Right ventricle myocardium superior (tissue), 1 donor: ENCODE results near the gene RGMB. TPM values are rescaled to one million over a fixed set of nuclear protein-coding genes. Genes with fewer than 3 reads are reported as not detected.

ENCODE experiments used
- ATAC-seq: fragments of 200-7000 bp; cut with Tn5 transposase; one replicate; pipeline ENCODE4 v1.9.1; 2020; ENCODE audit warnings: mild to moderate bottlenecking; ENCODE audit not compliant: poor library complexity
- DNase-seq: peaks from one replicate; pipeline ENCODE4 v3.0.0-alpha.2; 2020
- intact Hi-C: fragments of 100-400 bp; cut with DNase I; formaldehyde crosslinking; loops from one replicate; pipeline ENCODE4 v1.11.2; 2022
- total RNA-seq: library from RNA; stranded (reverse); fragmentation: NEBNext Ultra II Directional; extraction: Animal tissue kit (Norgen Biotek cat#: 25700); gene quantifications from one replicate; pipeline ENCODE4 v1.2.1, GENCODE V29; 2021
- donor health status: DM: no; HTN: yes; CAD: no; lungs with severe emphysema.

RGMB gene
- total RNA-seq, 1 donor from 2014 or later, result 11.3 TPM

DNA sequence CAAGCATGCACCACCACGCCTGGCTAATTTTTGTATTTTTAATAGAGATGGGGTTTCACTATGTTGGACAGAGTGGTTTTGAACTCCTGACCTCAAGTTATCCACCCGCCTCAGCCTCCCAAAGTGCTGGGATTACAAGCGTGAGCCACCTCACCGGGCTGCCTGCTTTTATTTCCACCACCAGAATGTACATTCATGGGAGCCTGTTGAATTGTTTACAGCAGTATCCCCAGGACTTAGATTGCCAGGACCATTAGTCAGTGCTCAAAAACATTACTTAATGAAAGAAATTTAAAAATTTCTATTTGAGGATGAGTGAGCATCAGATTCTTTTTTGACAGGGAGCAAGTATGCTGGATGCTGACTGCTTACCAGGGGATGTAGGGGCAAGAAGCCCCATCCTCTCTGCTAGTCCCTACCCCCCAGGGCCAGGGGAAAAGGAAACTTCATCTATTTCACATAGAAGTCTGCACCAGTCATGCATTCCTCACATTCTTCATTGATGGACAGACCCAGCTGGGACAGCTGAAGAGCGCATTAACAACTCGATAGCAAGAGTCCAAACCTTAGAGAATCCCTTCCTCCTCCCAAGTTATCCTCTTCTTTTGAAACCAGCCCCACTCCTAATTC, 10.3 kb upstream of the RGMB start:
- DNase-seq (no peak), ATAC-seq (no peak)
- intact Hi-C loops, result no loop called here

DNA sequence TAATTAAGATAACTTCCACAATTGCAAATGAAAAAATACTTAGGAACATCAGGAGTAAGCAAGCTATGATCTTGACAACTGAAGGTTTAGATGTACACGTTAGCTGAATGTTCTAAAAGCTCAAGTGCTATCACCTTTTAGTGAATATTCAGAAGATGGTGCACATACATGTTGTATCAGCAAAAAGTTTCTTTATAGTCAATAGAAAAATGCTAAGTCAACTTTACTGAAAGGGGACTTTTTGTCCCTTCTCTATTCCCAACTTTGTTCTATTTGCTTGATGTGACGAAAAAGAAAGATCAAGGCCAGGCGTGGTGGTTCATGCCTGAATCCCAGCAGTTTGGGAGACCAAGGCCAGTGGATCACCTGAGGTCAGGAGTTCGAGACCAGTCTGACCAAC, 7.6 kb upstream of the RGMB start:
- no peak for DNase-seq
- no peak for ATAC-seq
- intact Hi-C loops, result no loop called here

DNA sequence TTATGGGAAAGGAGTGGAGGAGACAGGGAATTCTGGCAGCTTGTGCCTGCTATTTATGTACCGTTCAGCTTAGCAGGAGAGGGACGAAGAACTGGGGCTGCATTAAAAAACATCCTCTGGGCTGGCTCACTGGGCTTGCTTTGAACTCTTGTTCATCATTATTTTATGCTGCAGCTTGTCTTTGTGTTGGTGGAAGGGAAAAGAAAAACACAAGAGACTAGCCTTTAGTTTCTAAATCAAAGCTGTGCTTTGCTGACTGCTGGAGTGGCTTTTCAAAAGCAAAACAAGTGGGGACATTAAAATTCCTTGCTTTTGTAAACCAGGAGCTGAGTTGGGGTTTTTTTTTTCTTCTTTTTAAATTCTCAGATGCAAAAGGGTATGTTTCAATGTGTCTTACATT, 5.9 kb upstream of the RGMB start:
- no peak for DNase-seq
- ATAC-seq, result no peak
- intact Hi-C loops, result no loop called here

DNA sequence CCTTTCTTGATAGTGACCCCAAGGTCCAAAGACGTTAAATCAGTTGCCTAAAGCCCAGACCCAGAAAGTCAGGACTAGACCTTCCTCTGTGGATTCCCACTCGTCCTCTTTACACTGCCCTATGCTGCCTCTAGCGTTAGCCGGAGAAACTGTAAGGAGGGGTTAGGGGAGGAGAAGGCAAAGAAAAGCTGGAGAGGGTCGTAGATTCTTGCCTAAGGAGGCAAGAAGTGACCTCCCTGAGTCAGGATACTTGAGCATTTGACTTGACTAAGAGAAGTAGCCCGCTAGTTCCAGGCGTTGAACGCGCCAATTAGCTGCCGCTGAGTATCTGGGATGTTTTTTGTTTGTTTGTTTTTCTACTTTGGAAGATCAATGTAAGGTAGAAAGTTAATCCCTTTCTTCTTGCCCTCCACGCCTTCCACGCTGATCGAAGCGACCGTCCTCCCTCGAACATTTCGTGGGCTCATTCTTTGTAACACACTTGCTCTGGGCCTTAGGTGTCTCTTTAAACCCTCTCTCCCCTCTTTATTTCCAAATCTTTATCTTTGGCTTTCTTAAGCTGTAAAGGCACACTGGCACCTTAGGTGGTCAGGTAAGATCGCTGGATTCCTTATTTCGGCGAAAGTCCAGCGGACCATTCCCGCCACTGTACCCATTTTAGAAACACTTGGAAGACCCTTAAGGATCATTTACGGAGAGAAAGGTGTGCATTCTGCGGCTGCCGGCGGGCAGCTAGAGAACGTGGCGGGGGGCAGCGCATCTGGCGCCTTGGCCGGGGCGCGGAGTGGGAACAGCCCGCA, 5.1 kb upstream of the RGMB start:
- ATAC-seq (peak; percentile 54), DNase-seq (no peak)
- intact Hi-C loops, result no loop called here

DNA sequence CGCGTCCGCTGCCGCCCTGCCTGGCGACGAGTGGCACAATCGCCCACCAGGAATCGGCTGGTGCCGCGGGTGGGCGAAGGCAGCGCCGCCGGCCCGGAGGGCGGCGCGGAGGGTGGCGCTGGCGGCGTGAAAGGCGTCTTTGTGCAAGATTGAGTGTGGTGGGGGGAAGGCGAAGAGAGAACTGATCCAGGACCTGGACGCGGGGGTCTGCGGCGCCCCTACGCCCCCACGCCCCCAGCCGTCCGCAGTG, 4.6 kb upstream of the RGMB start:
- DNase-seq, result no peak
- intact Hi-C loops, result no loop called here
- no peak for ATAC-seq

DNA sequence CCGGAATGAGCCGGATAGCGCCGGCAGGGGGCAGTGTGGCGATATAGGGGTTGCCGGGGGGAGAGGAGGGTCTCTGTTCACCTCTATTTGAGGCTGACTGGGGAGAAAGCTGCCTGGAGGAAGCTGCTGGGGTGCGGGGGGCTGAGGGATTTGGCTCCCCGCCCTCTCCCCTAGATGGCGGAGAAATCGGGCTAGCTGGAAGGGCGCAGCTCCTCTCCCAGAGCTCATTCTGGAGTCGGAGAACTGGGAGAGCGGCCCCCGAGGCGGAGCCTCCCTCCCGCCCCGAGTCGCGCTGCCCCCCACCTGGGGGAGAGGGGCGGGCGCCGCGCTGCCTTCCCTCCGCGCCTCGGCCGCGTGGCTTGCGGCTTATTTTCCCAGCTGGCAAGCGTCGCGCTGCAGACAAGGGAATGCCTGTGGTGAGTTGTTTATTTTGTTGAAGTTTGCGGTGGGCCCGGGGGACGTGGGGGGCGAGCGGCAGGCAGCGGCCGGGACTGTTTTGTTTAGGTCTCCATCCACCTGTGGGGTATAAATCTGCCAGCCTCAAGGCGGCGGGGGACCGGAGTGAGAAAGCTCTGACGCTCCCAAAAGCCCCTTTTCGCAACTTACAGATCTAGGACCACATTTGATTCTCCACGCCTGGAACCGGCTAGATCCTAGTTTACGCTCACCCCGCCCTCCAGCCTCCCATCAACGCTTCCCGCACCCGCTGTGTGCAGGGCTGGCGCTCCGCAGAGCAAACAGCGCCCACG, 4.1 kb upstream of the RGMB start:
- ATAC-seq (no peak), DNase-seq (peak; percentile 73)
- intact Hi-C loops, result no loop called here

DNA sequence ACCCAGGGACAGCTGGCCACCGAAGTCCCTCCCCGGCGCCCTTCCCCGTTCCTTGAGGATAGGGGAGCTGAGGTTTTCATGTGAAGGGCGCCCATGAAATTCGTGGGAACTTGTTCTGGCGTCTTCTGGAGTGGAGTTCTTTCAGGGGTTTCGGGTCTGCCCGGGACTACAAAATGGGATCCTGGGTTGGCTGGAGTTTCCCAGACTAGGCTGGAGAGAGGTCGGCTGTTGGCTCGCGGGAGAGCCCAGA, 3.6 kb upstream of the RGMB start:
- DNase-seq (no peak), ATAC-seq (no peak)
- intact Hi-C loops, result no loop called here

DNA sequence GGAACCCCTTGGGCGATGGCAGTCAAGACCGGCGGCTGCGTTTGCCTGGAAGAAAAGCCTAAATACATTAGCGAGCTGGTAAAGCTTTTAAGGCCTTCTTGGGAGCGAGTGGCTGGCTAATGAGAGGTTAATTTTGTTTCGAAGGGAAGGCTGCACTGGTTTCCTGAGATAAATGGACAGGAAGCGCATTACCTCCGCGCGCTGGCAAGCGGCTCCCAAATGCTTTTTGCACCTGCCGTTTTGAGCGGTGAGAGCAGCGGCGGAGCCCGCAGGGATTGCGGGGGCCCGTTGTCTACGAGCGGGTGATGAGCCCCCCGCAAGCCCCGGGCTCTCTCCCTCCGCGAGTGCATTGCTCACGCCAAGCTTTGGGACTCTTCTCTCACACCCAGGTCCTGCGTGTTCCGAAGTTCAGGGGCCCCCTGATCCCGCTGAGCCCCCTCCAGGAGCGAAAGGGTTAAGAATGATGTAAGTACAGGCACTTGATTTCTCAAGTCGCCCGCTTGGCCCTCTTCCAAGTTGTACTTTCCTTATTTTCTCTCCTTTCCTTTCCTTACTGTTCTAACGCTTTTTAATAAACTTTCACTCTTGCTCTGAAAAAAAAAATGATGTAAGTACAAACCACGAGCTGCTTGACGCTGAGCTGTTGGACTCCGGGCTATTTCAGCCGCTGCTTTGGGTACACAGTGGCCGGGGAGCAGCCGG, 3.1 kb upstream of the RGMB start:
- DNase-seq, result peak; percentile 57
- intact Hi-C loops, result no loop called here
- ATAC-seq, result no peak

DNA sequence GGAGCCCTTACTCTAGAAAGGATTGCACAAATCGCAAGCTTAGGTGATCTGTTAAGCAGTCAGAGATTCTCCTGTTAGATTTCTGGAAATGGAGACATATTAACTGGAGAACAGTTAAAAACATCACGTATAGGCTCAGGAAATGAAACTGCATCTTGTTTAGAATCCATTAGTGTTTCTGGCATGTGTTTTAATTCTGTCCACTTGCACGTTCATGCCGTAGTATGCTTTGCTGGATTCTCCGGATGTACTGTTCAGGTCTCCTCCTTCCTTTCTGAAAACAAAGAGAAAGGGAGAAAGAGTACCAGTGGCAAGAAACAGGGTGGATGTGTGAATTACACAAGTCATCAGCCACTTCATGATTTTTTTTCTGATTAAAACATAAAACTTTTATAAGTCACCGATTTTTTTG, 2.5 kb upstream of the RGMB start:
- intact Hi-C loops, result no loop called here
- DNase-seq (no peak), ATAC-seq (no peak)

DNA sequence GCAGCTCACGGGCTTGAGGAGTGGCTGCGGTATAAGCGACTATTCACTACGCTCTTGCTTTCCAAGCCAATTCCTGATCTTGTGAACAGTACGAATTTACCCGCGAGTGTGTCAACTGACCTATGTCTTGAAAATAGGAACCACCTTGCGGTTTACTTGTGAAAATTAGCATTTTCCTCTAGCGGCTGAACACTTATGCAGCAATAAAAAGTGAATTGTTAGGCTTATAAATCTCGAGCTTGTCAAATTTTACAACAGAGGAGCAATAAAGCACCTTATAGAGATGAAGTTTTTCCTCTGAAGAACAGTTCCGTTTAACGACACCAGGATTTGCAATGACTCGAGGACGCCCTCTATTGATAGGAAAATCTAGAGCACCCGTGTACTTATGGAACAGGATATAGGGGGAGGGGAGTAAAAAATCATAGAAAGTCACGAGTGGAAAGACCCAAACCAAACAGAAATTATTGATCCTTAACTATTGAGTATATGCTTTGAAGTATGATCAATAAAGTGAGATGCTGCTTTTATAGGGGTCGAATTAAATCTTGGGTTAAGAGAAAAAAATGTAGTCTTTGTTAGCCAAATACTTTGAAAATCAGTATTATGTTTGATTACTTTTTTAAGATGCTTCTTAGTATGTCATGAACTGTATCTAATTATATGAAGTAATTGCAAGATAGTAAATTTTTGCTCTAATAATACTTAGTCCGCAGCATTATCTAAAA, 1.9 kb upstream of the RGMB start:
- peak; percentile 38 for ATAC-seq
- DNase-seq, result no peak
- intact Hi-C loops, result no loop called here

DNA sequence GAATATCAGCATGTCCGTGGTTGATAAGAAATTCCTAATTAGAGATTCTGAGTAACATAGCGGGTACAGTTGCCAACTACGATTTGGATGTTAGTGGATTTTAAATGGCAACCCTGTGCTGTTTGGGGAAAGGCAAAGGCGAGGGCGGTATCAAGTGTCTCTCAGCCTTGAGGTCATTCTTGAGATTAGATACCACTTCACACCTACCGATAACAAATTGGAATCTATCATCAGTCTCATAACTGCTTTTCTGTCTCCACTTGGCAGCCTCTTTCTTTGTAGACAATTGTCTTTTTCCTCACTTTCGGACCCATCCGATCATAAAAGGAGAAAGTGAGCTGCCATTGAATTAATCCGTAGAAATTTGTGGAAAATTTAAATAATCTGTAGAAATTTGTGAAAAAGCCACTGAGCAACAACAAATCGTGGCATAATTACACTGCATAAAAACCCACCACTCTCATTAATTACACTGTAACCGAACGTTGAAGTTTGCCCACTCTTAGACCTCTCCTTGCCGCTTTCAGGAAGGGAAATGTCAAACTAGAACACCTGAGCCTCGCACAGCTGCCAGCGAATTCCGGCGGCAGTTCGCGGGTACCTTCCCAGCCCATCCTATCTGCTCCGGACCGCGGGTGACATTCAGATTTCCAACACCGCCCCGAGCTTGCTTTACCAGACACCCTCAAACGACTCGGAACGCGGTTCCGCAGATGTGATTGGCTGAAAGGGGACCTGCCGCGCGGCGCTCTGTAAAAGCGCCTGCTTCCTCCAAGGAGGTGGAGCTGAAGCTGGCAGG, 849 bp upstream of the RGMB start:
- intact Hi-C loops, result no loop called here
- DNase-seq (peak; percentile 85), ATAC-seq (peak; percentile 66)

DNA sequence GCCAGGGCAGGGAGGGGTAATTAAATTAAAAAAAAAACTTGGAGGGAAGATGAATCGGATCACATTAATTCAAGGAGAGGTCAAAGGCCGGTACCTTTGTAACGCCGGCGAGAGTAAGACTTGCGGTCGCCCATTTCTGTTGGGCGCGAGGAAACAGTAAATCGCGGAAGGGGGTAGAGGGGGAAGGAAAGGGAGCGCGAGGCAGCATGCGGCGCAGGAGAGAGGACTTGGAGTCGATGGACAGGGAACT, 324 bp upstream of the RGMB start:
- ATAC-seq, result no peak
- intact Hi-C loops, result no loop called here
- no peak for DNase-seq

DNA sequence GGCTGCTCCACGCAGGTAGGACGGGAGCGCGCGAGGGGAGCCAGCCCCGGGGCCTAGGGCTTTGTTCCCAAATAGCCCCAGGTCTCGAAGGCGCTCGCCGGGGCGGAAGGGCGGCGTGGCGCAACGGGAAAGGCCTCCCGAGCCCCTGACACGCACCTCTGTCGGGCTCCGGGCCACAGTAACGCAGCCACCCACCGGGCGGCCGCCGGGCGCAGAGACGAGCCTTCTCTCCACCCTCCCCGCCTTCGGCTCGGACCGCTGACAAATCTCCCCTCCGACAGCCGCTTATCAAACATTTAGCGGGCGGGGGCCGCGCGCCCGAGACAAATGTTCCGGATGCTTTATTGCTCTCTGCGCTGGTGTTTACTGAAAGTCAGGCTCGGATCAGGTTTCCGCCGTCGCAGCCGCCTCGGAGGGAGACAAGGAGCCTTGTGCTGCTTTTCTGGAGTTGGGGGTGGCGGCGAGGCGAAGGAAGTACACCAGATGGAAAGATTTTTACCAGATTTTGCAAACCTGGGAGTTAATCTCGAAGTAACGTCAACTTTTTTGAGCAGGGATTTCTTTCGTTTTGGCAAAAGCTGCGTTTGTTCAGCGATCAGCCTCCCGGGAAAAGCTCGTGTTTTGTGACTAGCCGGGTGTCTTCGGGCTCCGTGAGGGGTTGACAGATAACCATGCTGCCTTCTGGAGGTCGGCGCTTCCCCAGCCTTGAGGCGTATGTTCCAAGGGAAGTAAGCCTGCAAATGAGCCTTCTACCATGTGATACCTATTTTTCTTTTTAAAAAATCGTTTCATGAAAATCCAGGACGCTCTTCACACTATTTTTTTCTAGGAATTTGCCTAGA, 950 bp downstream of the RGMB start:
- ATAC-seq (peak; percentile 28), DNase-seq (peak; percentile 73)
- intact Hi-C loops, result no loop called here

DNA sequence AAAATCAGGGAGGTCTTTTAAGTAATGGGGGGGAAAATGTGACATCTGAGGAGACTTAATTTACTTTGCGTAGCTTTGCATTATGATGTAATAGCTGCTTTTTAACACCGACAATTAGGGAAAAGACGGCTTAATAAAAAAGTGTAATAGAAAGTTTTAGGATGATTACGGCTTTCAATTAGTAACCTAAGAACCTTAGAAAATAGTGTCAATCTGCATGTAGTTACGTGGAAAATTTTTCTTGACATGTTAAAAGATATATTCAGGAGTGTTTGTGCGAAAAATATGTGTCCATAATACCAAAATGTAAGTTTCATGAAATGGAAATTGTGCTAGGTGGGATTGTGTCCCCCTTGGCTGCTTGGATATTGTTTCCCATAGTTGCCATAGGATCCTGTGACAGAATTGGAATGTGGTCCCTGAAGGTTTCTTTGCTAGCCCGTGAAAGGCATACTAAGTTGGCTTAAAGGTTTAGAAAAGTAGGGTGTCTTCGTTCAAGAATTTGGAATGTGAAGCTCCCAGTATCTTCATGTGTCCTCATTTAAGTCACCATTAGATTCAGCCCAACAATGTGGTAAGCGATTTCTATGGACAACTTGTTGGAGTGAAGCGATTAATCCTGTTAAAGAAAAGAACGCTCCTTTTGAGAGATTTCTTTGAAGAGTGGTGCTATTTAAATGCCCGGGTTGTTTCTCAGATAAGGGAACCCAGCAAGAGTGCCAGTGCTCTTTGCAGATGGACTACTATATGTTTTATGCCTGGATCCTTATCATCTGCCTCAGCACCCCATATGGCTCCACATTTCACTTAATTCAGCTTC, 2.0 kb downstream of the RGMB start:
- intact Hi-C loops, result no loop called here
- no peak for ATAC-seq
- DNase-seq, result no peak

DNA sequence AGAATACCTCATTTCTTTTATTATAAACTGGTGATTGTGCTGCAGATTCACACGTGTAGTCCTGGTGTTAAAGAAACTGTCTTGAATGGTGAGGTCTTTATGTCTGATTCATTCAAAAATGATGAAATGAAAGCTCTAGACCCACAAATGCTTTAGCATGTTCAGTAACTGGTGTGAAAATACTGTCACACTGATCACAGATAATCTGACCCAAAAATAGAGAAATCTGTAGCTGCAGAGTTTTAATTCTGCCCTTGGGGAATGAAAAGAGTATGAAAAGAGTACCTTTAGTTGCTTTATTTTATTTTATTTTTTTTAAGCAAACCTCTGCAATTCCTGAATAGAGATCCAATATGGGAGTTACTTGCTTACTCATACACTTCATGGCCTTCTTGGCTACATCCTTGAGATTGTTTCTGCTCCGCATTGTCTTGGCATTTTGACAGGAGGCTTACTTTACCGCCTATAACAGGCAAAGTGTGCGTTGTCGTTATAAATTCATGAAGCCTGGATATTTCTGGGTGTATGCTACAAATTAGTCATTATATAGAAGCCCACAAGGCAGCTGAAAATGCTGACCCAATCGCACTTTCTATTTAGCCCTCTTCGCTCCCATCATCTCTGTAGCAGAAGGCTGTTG, 2.7 kb downstream of the RGMB start:
- no peak for ATAC-seq
- no peak for DNase-seq
- intact Hi-C loops, result no loop called here

DNA sequence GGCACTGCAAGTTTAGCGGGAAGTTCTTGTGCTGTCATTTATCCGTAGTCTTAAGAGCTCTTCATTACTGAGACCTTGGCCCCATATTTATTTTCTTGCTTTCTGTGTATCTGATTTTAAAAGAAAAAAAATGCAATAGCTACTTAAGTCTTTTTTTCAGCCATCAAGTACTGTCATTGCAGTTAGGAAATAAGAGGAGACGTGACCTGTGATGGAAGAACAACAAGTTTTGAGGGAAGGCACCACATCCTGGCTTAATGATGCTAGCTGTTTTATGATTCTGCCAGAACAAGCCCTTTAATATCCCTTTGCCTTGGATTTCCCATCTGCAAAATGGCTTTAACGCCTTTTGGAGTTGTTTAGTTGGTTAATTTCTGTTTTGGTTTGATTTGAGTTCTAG, 3.8 kb downstream of the RGMB start:
- no peak for ATAC-seq
- no peak for DNase-seq
- intact Hi-C loops, result no loop called here
